ENCODE data around the gene UBE2F.

The UBE2F gene

DNA sequence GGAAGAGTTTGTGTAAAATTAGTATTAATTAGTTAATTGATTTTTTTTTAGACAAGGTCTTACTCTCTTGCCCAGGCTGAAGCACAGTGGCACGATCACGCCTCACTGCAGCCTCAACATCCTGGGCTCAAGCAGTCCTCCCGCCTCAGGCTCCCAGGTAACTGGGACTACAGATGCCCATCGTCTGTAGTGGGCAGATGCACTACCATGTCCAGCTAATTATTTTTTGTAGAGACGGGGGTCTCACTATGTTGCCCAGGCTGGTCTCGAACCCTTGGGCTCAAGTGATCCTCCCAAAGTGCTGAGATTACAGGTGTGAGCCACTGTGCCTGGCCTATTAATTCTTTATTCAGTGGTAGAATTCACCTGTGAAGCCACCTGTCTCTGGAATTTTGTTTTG lies 41.1 kb downstream of the UBE2F start:
- TF ChIP-seq CTCF (IDR thresholded peaks at IDR 0.05; ENCODE audit: low read depth, low read length, missing control alignments), result no peak
- DNase-seq (ENCODE audit: low read depth), result no peak
- in situ Hi-C loops (cut with HindIII; ENCODE audit: low sequenced_read_pairs), result no loop called here
- H3K4me3 ChIP-seq (ENCODE audit: low read depth, low read length), result no peak overlapping the region

DNA sequence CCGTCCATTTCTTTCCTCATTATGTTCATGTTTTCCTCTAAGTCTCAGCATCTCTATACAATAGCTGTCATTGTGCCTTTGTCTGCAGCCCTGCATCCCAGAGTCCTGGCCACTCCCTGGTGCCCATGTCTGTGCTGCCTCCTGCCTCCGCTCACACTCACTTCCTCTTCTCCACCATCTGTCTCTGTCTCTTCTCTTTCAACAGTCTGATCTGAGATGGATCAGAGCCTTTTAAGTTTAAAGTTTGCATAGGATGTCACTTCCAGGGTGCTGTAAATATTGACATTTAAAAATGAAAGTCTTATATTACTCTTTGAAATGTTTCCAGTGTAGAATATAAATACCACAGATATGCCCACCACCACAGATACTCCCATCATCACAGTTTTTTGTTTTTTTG lies 42.7 kb downstream of the UBE2F start:
- no peak overlapping the region for H3K4me3 ChIP-seq (ENCODE audit: low read depth, low read length)
- TF ChIP-seq CTCF (IDR thresholded peaks at IDR 0.05; ENCODE audit: low read depth, low read length, missing control alignments), result no peak
- DNase-seq (ENCODE audit: low read depth), result no peak
- in situ Hi-C loops (cut with HindIII; ENCODE audit: low sequenced_read_pairs), result no loop called here

- no peak for TF ChIP-seq CTCF (IDR thresholded peaks at IDR 0.05; ENCODE audit: low read depth, low read length, missing control alignments)
- in situ Hi-C loops (cut with HindIII; ENCODE audit: low sequenced_read_pairs), result no loop called here
- no peak for DNase-seq (ENCODE audit: low read depth)
- no peak overlapping the region for H3K4me3 ChIP-seq (ENCODE audit: low read depth, low read length)
Measured at GRCh38 chr2:238010572-238010971, 43.8 kb downstream of the UBE2F start.

DNA sequence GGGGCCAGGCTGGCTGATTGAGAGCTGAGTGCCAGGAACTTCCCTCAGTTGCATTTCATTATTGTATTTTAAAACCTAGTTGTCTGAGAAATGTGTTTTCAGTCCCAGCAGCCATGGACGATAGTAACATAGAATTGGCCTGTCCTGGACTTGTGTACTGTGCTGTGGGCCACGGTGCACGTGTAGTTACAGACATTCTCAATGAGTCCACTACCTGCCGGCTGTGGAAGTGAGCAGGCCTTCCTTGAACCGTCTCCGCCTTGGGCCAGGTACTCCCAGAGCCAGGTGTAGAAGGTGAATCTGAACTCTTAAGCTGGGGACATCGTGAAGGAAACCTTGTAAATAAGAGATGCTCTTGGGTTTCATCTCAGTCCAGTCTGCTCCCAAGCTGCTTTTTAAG lies 47.0 kb downstream of the UBE2F start:
- in situ Hi-C loops (cut with HindIII; ENCODE audit: low sequenced_read_pairs), result no loop called here
- no peak for DNase-seq (ENCODE audit: low read depth)
- no peak overlapping the region for H3K4me3 ChIP-seq (ENCODE audit: low read depth, low read length)
- no peak for TF ChIP-seq CTCF (IDR thresholded peaks at IDR 0.05; ENCODE audit: low read depth, low read length, missing control alignments)

DNA sequence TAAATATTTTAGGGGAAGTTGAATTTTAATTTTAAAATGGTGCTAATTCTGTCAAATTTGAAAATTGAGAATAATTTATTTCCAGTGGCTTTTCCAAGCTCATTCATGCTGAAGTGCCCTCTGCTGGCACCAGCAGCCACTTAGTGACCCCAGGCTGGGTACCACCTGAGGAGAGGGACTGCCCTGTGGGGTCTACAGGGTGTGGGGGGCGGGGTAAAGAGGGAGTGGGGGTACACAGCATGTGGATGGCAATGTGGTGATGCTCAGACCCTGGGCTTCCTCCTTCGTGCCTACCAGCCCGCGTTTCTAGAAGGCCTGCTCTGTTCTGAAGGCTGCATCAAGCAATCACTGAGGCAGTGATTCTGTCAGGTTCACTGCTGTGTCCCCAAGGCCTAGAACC lies 48.9 kb downstream of the UBE2F start:
- no peak overlapping the region for H3K4me3 ChIP-seq (ENCODE audit: low read depth, low read length)
- no peak for TF ChIP-seq CTCF (IDR thresholded peaks at IDR 0.05; ENCODE audit: low read depth, low read length, missing control alignments)
- in situ Hi-C loops (cut with HindIII; ENCODE audit: low sequenced_read_pairs), result no loop called here
- no peak for DNase-seq (ENCODE audit: low read depth)

- no peak for DNase-seq (ENCODE audit: low read depth)
- in situ Hi-C loops (cut with HindIII; ENCODE audit: low sequenced_read_pairs), result no loop called here
- no peak overlapping the region for H3K4me3 ChIP-seq (ENCODE audit: low read depth, low read length)
- no peak for TF ChIP-seq CTCF (IDR thresholded peaks at IDR 0.05; ENCODE audit: low read depth, low read length, missing control alignments)
Measured at GRCh38 chr2:238016526-238016925, 49.7 kb downstream of the UBE2F start.

GRCh38 chr2:238019962-238020361 lies 53.1 kb downstream of the UBE2F start:
- no peak overlapping the region for H3K4me3 ChIP-seq (ENCODE audit: low read depth, low read length)
- no peak for TF ChIP-seq CTCF (IDR thresholded peaks at IDR 0.05; ENCODE audit: low read depth, low read length, missing control alignments)
- DNase-seq (ENCODE audit: low read depth), result no peak
- in situ Hi-C loops (cut with HindIII; ENCODE audit: low sequenced_read_pairs), result no loop called here

Measured in astrocyte of the cerebellum (primary cell).